T-helper 2 cell treated with Interferon-gamma antibody and Interleukin-4, amounts not matched to agents 5 μg/mL and 100 μg/mL, for 36 hours (primary cell): ENCODE data around the gene RNF214.
A peak's percentile ranks its signal among the peaks of the same experiment; 100 is the strongest.
"Not testable (repeated sequence)": the region's sequence is repeated elsewhere in the genome, so short reads cannot be mapped to it uniquely, and the experiment has no call there.

Experiments used
- DNase-seq: peaks from one replicate; pipeline ENCODE4 v3.0.0; 2021; ENCODE audit warnings: low spot score
- H3K27ac Mint-ChIP-seq: one replicate; pipeline ENCODE4 v1.8.0; 2021; ENCODE audit warnings: mild to moderate bottlenecking, mixed read lengths
- H3K27me3 Mint-ChIP-seq: one replicate; pipeline ENCODE4 v1.8.0; 2021; ENCODE audit warnings: low read depth, mixed read lengths
- H3K36me3 Mint-ChIP-seq: one replicate; pipeline ENCODE4 v1.8.0; 2021; ENCODE audit warnings: low read depth, mixed read lengths
- H3K4me1 Mint-ChIP-seq: one replicate; pipeline ENCODE4 v1.8.0; 2021; ENCODE audit warnings: low read depth, mixed read lengths
- H3K4me3 Mint-ChIP-seq: one replicate; pipeline ENCODE4 v1.8.0; 2022; ENCODE audit warnings: mild to moderate bottlenecking, moderate library complexity, mixed read lengths
- H3K9me3 Mint-ChIP-seq: one replicate; pipeline ENCODE4 v1.8.0; 2021; ENCODE audit warnings: mixed read lengths

Gene RNF214

GRCh38 chr11:117232092-117232878 is at the start of gene RNF214:
Gene RNF214 (plus strand): TSS chr11:117232671. CDS start chr11:117234273, 1,602 bp downstream.
- Mint-ChIP-seq H3K4me1 (peaks cover 37% of the 10 kb centered on the region), H3K9me3 (no peaks in the 10 kb centered on the region), H3K27me3 (no peaks in the 10 kb centered on the region), H3K36me3 (peaks cover 33% of the 10 kb centered on the region), H3K27ac (peak within 1 kb of the TSS; percentile 100), H3K4me3 (peak within 1 kb of the TSS; percentile 98)
- DNase-seq = peak; percentile 77

GRCh38 chr11:117183178-117183577 is 49.3 kb upstream of the RNF214 start:
- H3K4me3 Mint-ChIP-seq, H3K27ac Mint-ChIP-seq, H3K36me3 Mint-ChIP-seq, H3K9me3 Mint-ChIP-seq, H3K27me3 Mint-ChIP-seq, DNase-seq: not testable (repeated sequence)
- H3K4me1 Mint-ChIP-seq = peaks cover 21% of the 10 kb centered on the region

GRCh38 chr11:117183724-117184349 is 48.6 kb upstream of the RNF214 start:
- Mint-ChIP-seq H3K27ac (no peak overlapping the region), H3K9me3 (no peaks in the 10 kb centered on the region), H3K4me3 (no peak overlapping the region), H3K4me1 (peaks cover 17% of the 10 kb centered on the region), H3K36me3 (peaks cover 6% of the 10 kb centered on the region), H3K27me3 (no peaks in the 10 kb centered on the region)
- no peak for DNase-seq

GRCh38 chr11:117185736-117186430 is 46.6 kb upstream of the RNF214 start:
- Mint-ChIP-seq H3K4me1 (peaks cover 3% of the 10 kb centered on the region), H3K9me3 (no peaks in the 10 kb centered on the region), H3K27me3 (no peaks in the 10 kb centered on the region), H3K36me3 (peaks cover 11% of the 10 kb centered on the region), H3K4me3 (no peak overlapping the region), H3K27ac (no peak overlapping the region)
- DNase-seq = no peak

- H3K4me1 Mint-ChIP-seq = no peaks in the 10 kb centered on the region
- no peaks in the 10 kb centered on the region for H3K27me3 Mint-ChIP-seq
- H3K9me3 Mint-ChIP-seq = no peaks in the 10 kb centered on the region
- DNase-seq = no peak
- no peak overlapping the region for H3K4me3 Mint-ChIP-seq
- no peak overlapping the region for H3K27ac Mint-ChIP-seq
- H3K36me3 Mint-ChIP-seq = peaks cover 11% of the 10 kb centered on the region
These were observed 46.1 kb upstream of the RNF214 start for GRCh38 chr11:117186431-117186761.

- no peak for DNase-seq
- peaks cover 13% of the 10 kb centered on the region for H3K36me3 Mint-ChIP-seq
- H3K27ac Mint-ChIP-seq = no peak overlapping the region
- no peak overlapping the region for H3K4me3 Mint-ChIP-seq
- H3K27me3 Mint-ChIP-seq = no peaks in the 10 kb centered on the region
- no peaks in the 10 kb centered on the region for H3K9me3 Mint-ChIP-seq
- no peaks in the 10 kb centered on the region for H3K4me1 Mint-ChIP-seq
These were observed 45.5 kb upstream of the RNF214 start for GRCh38 chr11:117187007-117187406.

- Mint-ChIP-seq H3K4me3 (no peak overlapping the region), H3K27ac (no peak overlapping the region), H3K27me3 (no peaks in the 10 kb centered on the region), H3K9me3 (no peaks in the 10 kb centered on the region), H3K36me3 (peaks cover 13% of the 10 kb centered on the region), H3K4me1 (no peaks in the 10 kb centered on the region)
- no peak for DNase-seq
These were observed 45.1 kb upstream of the RNF214 start for GRCh38 chr11:117187428-117187798.

- Mint-ChIP-seq H3K4me1 (no peaks in the 10 kb centered on the region), H3K9me3 (no peaks in the 10 kb centered on the region), H3K27me3 (no peaks in the 10 kb centered on the region), H3K4me3 (no peak overlapping the region), H3K36me3 (peaks cover 10% of the 10 kb centered on the region), H3K27ac (no peak overlapping the region)
- no peak for DNase-seq
These were observed 44.5 kb upstream of the RNF214 start for GRCh38 chr11:117187799-117188481.

- no peaks in the 10 kb centered on the region for H3K4me1 Mint-ChIP-seq
- no peak overlapping the region for H3K4me3 Mint-ChIP-seq
- DNase-seq = no peak
- H3K9me3 Mint-ChIP-seq = no peaks in the 10 kb centered on the region
- no peak overlapping the region for H3K27ac Mint-ChIP-seq
- H3K36me3 Mint-ChIP-seq = peaks cover 13% of the 10 kb centered on the region
- no peaks in the 10 kb centered on the region for H3K27me3 Mint-ChIP-seq
These were observed 43.8 kb upstream of the RNF214 start for GRCh38 chr11:117188620-117189081.

- no peaks in the 10 kb centered on the region for H3K27me3 Mint-ChIP-seq
- DNase-seq = no peak
- peaks cover 13% of the 10 kb centered on the region for H3K36me3 Mint-ChIP-seq
- H3K4me3 Mint-ChIP-seq = no peak overlapping the region
- no peak overlapping the region for H3K27ac Mint-ChIP-seq
- H3K4me1 Mint-ChIP-seq = no peaks in the 10 kb centered on the region
- no peaks in the 10 kb centered on the region for H3K9me3 Mint-ChIP-seq
These were observed 43.1 kb upstream of the RNF214 start for GRCh38 chr11:117189191-117189940.

GRCh38 chr11:117189941-117190544 is 42.4 kb upstream of the RNF214 start:
- no peaks in the 10 kb centered on the region for H3K27me3 Mint-ChIP-seq
- no peaks in the 10 kb centered on the region for H3K4me1 Mint-ChIP-seq
- no peak overlapping the region for H3K4me3 Mint-ChIP-seq
- DNase-seq = no peak
- H3K9me3 Mint-ChIP-seq = no peaks in the 10 kb centered on the region
- H3K36me3 Mint-ChIP-seq = peaks cover 13% of the 10 kb centered on the region
- H3K27ac Mint-ChIP-seq = no peak overlapping the region

GRCh38 chr11:117191680-117192400 is 40.6 kb upstream of the RNF214 start:
- no peaks in the 10 kb centered on the region for H3K4me1 Mint-ChIP-seq
- H3K27ac Mint-ChIP-seq = no peak overlapping the region
- no peaks in the 10 kb centered on the region for H3K9me3 Mint-ChIP-seq
- H3K36me3 Mint-ChIP-seq = peaks cover 11% of the 10 kb centered on the region
- H3K27me3 Mint-ChIP-seq = no peaks in the 10 kb centered on the region
- no peak overlapping the region for H3K4me3 Mint-ChIP-seq
- DNase-seq = no peak
